Putamen (tissue), 1 donor: ENCODE measurements around the gene RANBP1.
"Not testable (repeated sequence)": the region's sequence is repeated elsewhere in the genome, so short reads cannot be mapped to it uniquely, and the experiment has no call there.

Experiments
- DNase-seq: peaks from one replicate; pipeline ENCODE4 v3.0.0-alpha.2; 2016; ENCODE audit warnings: low spot score

The RANBP1 gene

GRCh38 chr22:20151276-20151588, 35.3 kb downstream of the RANBP1 start:
- no peak for DNase-seq

- no peak for DNase-seq
Observed at GRCh38 chr22:20152464-20152890, 36.6 kb downstream of the RANBP1 start.

GRCh38 chr22:20153945-20154344, 38.0 kb downstream of the RANBP1 start:
- no peak for DNase-seq

GRCh38 chr22:20154602-20155187, 38.8 kb downstream of the RANBP1 start:
- DNase-seq: no peak

GRCh38 chr22:20155330-20156041, 39.6 kb downstream of the RANBP1 start:
- peak; percentile 71 for DNase-seq

- no peak for DNase-seq
Observed at GRCh38 chr22:20156042-20156389, 40.1 kb downstream of the RANBP1 start.

- DNase-seq: peak; percentile 63
Observed at GRCh38 chr22:20156611-20157429, 40.9 kb downstream of the RANBP1 start.

GRCh38 chr22:20157430-20158183, 41.7 kb downstream of the RANBP1 start:
- DNase-seq: no peak

GRCh38 chr22:20158391-20159036, 42.6 kb downstream of the RANBP1 start:
- no peak for DNase-seq

- DNase-seq: no peak
Observed at GRCh38 chr22:20159076-20159475, 43.2 kb downstream of the RANBP1 start.

GRCh38 chr22:20159531-20159930, 43.6 kb downstream of the RANBP1 start:
- not testable (repeated sequence) for DNase-seq

- no peak for DNase-seq
Observed at GRCh38 chr22:20160041-20160440, 44.1 kb downstream of the RANBP1 start.

- DNase-seq: no peak
Observed at GRCh38 chr22:20164863-20165262, 49.0 kb downstream of the RANBP1 start.

GRCh38 chr22:20165421-20165820, 49.5 kb downstream of the RANBP1 start:
- DNase-seq: no peak

GRCh38 chr22:20165913-20166312, 50.0 kb downstream of the RANBP1 start:
- DNase-seq: no peak

- DNase-seq: no peak
Observed at GRCh38 chr22:20166703-20167102, 50.8 kb downstream of the RANBP1 start.

GRCh38 chr22:20167643-20168322, 51.9 kb downstream of the RANBP1 start:
- no peak for DNase-seq

GRCh38 chr22:20169253-20169822, 53.4 kb downstream of the RANBP1 start:
- no peak for DNase-seq

- DNase-seq: no peak
Observed at GRCh38 chr22:20170170-20170569, 54.3 kb downstream of the RANBP1 start.

- DNase-seq: no peak
Observed at GRCh38 chr22:20171288-20172140, 55.6 kb downstream of the RANBP1 start.
